K562 (cell line): Measurements from ENCODE around the gene PSMB4. TPM values are rescaled to one million over a fixed set of nuclear protein-coding genes. Genes with fewer than 3 reads are reported as not detected.

Experiments
- ARID3A ChIP-seq: IDR thresholded peaks from 2 replicates; pipeline ENCODE4 v1.6.1; 2012; ENCODE audit warnings: low read depth, low read length, improper control_type of control experiment, borderline replicate concordance
- ESRRA ChIP-seq: fragments of 450-650 bp; IDR thresholded peaks from 2 replicates; pipeline ENCODE4 v1.6.1; 2014; ENCODE audit warnings: low read depth, mild to moderate bottlenecking, moderate library complexity, borderline replicate concordance
- JUN ChIP-seq, 2 experiments: sonication (generic) in 1 of 2; formaldehyde crosslinking in 1 of 2; IDR thresholded peaks; 2 replicates each; pipeline versions ENCODE4 v1.6.1 to v1.8.0; 2012 to 2022; ENCODE audit warnings: borderline replicate concordance in 2 of 2, mild to moderate bottlenecking in 2 of 2, improper control_type of control experiment in 1 of 2, low read depth in 1 of 2, low read length in 1 of 2, missing genetic modification reagents in 1 of 2
- POLR3A ChIP-seq: IDR thresholded peaks from 2 replicates; pipeline ENCODE4 v1.6.1; 2011; ENCODE audit warnings: borderline replicate concordance, mild to moderate bottlenecking, moderate library complexity; ENCODE audit not compliant: insufficient read length, insufficient read depth; ENCODE audit errors: extremely low read depth
- SREBF2 ChIP-seq: sonication (generic); formaldehyde crosslinking; IDR thresholded peaks from 2 replicates; pipeline ENCODE4 v1.4.0; 2020; ENCODE audit warnings: mild to moderate bottlenecking, missing genetic modification reagents
- TBP ChIP-seq: optimal IDR thresholded peaks from 2 replicates; pipeline ENCODE3; 2011; ENCODE audit warnings: low read depth, low read length, improper control_type of control experiment
- ZEB2 ChIP-seq: fragments of 450-650 bp; IDR thresholded peaks from 2 replicates; pipeline ENCODE4 v1.6.1; 2016
- ZNF175 ChIP-seq: fragments of 200-800 bp; sonication (Bioruptor generic); IDR thresholded peaks from 2 replicates; pipeline ENCODE4 v1.6.1; 2016; ENCODE audit warnings: low read depth, mild to moderate bottlenecking, missing genetic modification characterization, missing compliant biosample characterization
- ZNF217 ChIP-seq: sonication (generic); formaldehyde crosslinking; IDR thresholded peaks from 2 replicates; pipeline ENCODE4 v1.8.0; 2022; ENCODE audit warnings: mild to moderate bottlenecking, missing genetic modification reagents
- polyA plus RNA-seq, 8 experiments: library from polyadenylated mRNA; depleted of rRNA in 4 of 8; stranded (reverse) in 5 of 8; unstranded in 3 of 8; fragments of >200 nt; fragmentation: Nextera tagmentation in 2 of 8; fragmentation: Illumina TruSeq in 1 of 8; extraction: Ambion mirVana in 2 of 8; extraction: Trizol in 1 of 8; gene quantifications; 2 replicates each; pipeline versions ENCODE4 v1.2.1 to v1.2.3, GENCODE V29; 2011 to 2014; ENCODE audit warnings: inconsistent platforms in 1 of 8, missing spikeins in 1 of 8
- total RNA-seq, 7 experiments: library from RNA; depleted of rRNA in 6 of 7; stranded (reverse); fragments of >200 nt in 6 of 7; fragmentation: Illumina TruSeq in 2 of 7; extraction: Trizol in 2 of 7; gene quantifications; 2 replicates each; pipeline versions ENCODE4 v1.2.1 to v1.2.3, GENCODE V29; 2011 to 2021; ENCODE audit warnings: low replicate concordance in 1 of 7
- TF ChIP-seq, protein P1 (sequence below): sonication (generic); formaldehyde crosslinking; IDR thresholded peaks from 2 replicates; pipeline ENCODE4 v1.8.0; 2022; ENCODE audit warnings: mild to moderate bottlenecking, missing genetic modification reagents
- TF ChIP-seq, protein P2 (sequence below): fragments of 250-450 bp; sonication (Bioruptor Pico); IDR thresholded peaks from 2 replicates; pipeline ENCODE4 v1.4.0; 2020; ENCODE audit warnings: mild to moderate bottlenecking, moderate library complexity
- TF ChIP-seq, protein P3 (sequence below): sonication (generic); formaldehyde crosslinking; IDR thresholded peaks from 2 replicates; pipeline ENCODE4 v1.8.1; 2023; ENCODE audit warnings: mild to moderate bottlenecking, missing genetic modification reagents, moderate library complexity
- TF ChIP-seq, protein P4 (sequence below): fragments of 250-450 bp; sonication (Bioruptor Pico); IDR thresholded peaks from 2 replicates; pipeline ENCODE4 v1.5.0; 2021; ENCODE audit warnings: mild to moderate bottlenecking, moderate library complexity
- TF ChIP-seq, protein P5 (sequence below): fragments of 450-650 bp; formaldehyde crosslinking; IDR thresholded peaks from 2 replicates; pipeline ENCODE4 v1.4.0; 2020; ENCODE audit warnings: mild to moderate bottlenecking, moderate library complexity

The PSMB4 gene
- total and polyA plus RNA-seq, 9 of the 15 experiments (the other 6 are each of a cell fraction or from before 2014, with no cell fraction given): 397 to 674 (median 475) TPM

DNA sequence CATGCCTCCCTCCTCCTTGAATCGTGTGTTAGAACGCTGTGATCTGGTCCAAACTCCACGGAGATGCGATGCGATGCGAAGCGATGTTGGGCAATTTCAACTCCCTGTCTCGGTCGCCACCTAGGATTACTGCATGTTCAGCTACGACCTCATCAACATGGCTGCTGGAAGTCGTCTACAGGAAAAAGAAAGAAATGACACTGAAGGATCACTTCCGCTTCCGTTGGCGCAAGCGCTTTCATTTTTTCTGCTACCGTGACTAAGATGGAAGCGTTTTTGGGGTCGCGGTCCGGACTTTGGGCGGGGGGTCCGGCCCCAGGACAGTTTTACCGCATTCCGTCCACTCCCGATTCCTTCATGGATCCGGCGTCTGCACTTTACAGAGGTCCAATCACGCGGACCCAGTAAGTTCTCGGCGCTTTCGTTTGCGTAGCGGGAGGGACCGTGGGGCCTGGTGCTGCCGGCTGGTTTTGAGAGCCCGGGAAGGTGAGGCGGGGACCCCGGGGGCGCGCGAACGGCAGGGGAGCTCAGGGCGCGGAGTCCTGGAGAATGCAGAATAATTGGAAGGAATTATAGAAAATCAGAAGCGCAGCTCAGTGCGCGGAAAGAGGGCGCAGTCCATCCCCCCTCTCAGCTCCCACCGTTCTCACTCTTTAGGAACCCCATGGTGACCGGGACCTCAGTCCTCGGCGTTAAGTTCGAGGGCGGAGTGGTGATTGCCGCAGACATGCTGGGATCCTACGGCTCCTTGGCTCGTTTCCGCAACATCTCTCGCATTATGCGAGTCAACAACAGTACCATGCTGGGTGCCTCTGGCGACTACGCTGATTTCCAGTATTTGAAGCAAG is at the start of gene PSMB4 (continued):
- TF ChIP-seq, protein P1, sequence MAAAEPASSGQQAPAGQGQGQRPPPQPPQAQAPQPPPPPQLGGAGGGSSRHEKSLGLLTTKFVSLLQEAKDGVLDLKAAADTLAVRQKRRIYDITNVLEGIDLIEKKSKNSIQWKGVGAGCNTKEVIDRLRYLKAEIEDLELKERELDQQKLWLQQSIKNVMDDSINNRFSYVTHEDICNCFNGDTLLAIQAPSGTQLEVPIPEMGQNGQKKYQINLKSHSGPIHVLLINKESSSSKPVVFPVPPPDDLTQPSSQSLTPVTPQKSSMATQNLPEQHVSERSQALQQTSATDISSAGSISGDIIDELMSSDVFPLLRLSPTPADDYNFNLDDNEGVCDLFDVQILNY (CRISPR knock-in tag): no peak
- TF ChIP-seq, protein P2, sequence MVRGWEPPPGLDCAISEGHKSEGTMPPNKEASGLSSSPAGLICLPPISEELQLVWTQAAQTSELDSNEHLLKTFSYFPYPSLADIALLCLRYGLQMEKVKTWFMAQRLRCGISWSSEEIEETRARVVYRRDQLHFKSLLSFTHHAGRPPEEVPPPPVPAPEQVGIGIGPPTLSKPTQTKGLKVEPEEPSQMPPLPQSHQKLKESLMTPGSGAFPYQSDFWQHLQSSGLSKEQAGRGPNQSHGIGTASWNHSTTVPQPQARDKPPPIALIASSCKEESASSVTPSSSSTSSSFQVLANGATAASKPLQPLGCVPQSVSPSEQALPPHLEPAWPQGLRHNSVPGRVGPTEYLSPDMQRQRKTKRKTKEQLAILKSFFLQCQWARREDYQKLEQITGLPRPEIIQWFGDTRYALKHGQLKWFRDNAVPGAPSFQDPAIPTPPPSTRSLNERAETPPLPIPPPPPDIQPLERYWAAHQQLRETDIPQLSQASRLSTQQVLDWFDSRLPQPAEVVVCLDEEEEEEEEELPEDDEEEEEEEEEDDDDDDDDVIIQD (CRISPR knock-in tag): no peak
- TF ChIP-seq ESRRA: peak; percentile 37; the same call in 1 of the 2 replicates
- TF ChIP-seq, protein P3, sequence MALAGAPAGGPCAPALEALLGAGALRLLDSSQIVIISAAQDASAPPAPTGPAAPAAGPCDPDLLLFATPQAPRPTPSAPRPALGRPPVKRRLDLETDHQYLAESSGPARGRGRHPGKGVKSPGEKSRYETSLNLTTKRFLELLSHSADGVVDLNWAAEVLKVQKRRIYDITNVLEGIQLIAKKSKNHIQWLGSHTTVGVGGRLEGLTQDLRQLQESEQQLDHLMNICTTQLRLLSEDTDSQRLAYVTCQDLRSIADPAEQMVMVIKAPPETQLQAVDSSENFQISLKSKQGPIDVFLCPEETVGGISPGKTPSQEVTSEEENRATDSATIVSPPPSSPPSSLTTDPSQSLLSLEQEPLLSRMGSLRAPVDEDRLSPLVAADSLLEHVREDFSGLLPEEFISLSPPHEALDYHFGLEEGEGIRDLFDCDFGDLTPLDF (CRISPR knock-in tag): 0 out of 2 replicates have a peak, but pooled peaks have one; percentile 46
- TF ChIP-seq ARID3A: no peak; the same call in 1 of the 2 replicates
- TF ChIP-seq ZNF175 (CRISPR knock-in tag): no peak
- TF ChIP-seq TBP: peak; percentile 92
- no peak for TF ChIP-seq SREBF2 (CRISPR knock-in tag)
- TF ChIP-seq, protein P4, sequence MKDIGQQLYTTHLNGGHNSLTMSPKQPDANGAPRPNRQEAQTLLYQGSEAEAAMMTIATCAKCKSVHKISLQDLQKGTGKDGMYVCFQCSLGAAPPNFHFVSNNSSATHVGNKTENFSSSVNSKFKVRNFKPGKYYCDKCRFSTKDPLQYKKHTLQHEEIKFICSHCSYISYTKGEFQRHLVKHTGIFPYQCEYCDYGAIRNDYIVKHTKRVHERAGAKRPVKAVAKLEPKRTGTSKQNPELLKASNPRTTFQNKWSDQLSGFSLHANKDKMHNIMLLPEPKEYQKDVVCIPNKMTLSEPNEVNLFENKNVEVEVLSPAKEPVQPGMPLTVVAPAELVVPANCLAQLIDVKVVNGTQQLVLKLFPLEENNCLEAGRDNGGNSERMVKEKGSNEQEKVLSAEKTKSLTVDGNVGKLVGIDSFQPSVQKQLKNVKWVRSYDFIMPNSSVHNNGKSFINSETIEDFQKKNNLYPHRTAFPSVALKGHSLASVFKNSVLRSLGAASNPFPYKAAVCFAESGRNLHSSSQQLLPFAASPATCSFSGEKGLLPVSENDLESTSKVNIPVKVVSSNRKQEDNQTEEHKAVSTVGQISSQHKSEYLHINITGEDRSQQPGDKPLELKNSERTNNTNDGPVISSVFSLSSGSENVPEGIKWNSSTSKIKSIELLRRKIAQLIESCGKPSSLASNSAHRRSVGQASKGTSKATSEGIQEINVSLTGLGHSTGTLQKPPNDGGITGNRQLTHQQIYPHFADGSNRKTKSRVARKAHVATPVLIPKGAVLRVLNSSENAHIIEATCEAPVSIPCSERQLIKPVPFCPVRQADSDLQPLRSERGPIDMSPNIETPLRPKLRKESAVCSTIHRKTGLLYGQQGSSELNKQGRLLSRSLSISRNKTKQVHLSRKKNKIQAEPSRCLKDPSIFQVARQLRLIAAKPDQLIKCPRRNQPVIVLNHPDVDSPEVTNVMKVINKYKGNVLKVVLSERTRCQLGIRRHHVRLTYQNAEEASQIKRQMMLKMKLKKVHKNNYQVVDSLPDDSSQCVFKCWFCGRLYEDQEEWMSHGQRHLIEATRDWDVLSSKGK (CRISPR knock-in tag): no peak
- no peak for TF ChIP-seq POLR3A
- TF ChIP-seq JUN (IDR thresholded peaks at IDR 0.05; ENCODE audit: borderline replicate concordance, low read depth, low read length): no peak
- TF ChIP-seq JUN (CRISPR knock-in tag; IDR thresholded peaks at IDR 0.05; ENCODE audit: borderline replicate concordance): no peak; the same call in 1 of the 2 replicates
- no peak for TF ChIP-seq ZNF217 (CRISPR knock-in tag)
- 0 out of 2 replicates have a peak, but pooled peaks have one; percentile 14 for TF ChIP-seq ZEB2
- TF ChIP-seq, protein P5, sequence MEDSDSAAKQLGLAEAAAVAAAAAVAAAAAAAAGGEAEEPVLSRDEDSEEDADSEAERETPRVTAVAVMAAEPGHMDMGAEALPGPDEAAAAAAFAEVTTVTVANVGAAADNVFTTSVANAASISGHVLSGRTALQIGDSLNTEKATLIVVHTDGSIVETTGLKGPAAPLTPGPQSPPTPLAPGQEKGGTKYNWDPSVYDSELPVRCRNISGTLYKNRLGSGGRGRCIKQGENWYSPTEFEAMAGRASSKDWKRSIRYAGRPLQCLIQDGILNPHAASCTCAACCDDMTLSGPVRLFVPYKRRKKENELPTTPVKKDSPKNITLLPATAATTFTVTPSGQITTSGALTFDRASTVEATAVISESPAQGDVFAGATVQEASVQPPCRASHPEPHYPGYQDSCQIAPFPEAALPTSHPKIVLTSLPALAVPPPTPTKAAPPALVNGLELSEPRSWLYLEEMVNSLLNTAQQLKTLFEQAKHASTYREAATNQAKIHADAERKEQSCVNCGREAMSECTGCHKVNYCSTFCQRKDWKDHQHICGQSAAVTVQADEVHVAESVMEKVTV (CRISPR knock-in tag): peak; percentile 50
